Kidney (tissue), 14 donors: ENCODE data around the gene MAP7. TPM values are rescaled to one million over a fixed set of nuclear protein-coding genes. Genes with fewer than 3 reads are reported as not detected.

Source experiments
- DNase-seq, 5 donors: peaks; one replicate each; pipeline ENCODE4 v3.0.0-alpha.2; 2013 to 2020
- FAIRE-seq: peaks from 2 replicates; lab custom pipeline; 2012; peaks lifted over from hg19 to GRCh38; lab: Jason Lieb, UNC
- H3K27ac ChIP-seq, 2 donors: one replicate each; pipeline ENCODE4 v1.7.0; 2013; ENCODE audit warnings: low read depth in 2 of 2, low read length in 2 of 2, inconsistent platforms in 1 of 2
- H3K27me3 ChIP-seq: one replicate; pipeline ENCODE4 v1.7.1; 2013; ENCODE audit warnings: low read length, inconsistent platforms; ENCODE audit not compliant: control insufficient read depth, insufficient read depth
- H3K36me3 ChIP-seq, 3 donors: one replicate each; pipeline versions ENCODE4 v1.7.0 to v1.7.1; 2013; ENCODE audit warnings: low read length in 3 of 3, control low read depth in 1 of 3, inconsistent platforms in 1 of 3; ENCODE audit not compliant: insufficient read depth in 3 of 3, control insufficient read depth in 2 of 3
- H3K4me1 ChIP-seq, 3 donors: one replicate each; pipeline versions ENCODE4 v1.7.0 to v1.7.1; 2013; ENCODE audit warnings: low read length in 3 of 3, inconsistent platforms in 1 of 3, low read depth in 1 of 3; ENCODE audit not compliant: control insufficient read depth in 2 of 3, insufficient read depth in 2 of 3
- H3K4me3 ChIP-seq, 3 donors: one replicate each; pipeline versions ENCODE4 v1.7.0 to v1.8.1; 2013; ENCODE audit warnings: low read length in 3 of 3, control low read depth in 1 of 3, inconsistent platforms in 1 of 3
- H3K9ac ChIP-seq, 3 donors: one replicate each; pipeline versions ENCODE4 v1.7.0 to v1.7.1; 2013; ENCODE audit warnings: low read length in 3 of 3, control low read depth in 1 of 3, inconsistent platforms in 1 of 3
- H3K9me3 ChIP-seq, 3 donors: one replicate each; pipeline versions ENCODE4 v1.7.0 to v1.7.1; 2013; ENCODE audit warnings: low read length in 3 of 3, control low read depth in 1 of 3, inconsistent platforms in 1 of 3; ENCODE audit not compliant: control insufficient read depth in 2 of 3, insufficient read depth in 1 of 3
- intact Hi-C: fragments of 100-400 bp; cut with DNase I; formaldehyde crosslinking; loops from one replicate; pipeline ENCODE4 v1.11.1; 2022
- polyA plus RNA-seq: library from polyadenylated mRNA; stranded (reverse); fragments of 350-450 nt; fragmentation: Illumina TruSeq; extraction: RNeasy Lipid Tissue Mini Kit (QIAGEN cat#74804); gene quantifications from one replicate; pipeline ENCODE4 v1.2.3, GENCODE V29; 2014; ENCODE audit warnings: low read depth, low replicate concordance; ENCODE audit not compliant: insufficient read depth
- total RNA-seq: library from RNA; stranded (reverse); fragmentation: NEBNext Ultra II Directional; extraction: Animal tissue kit (Norgen Biotek cat#: 25700); gene quantifications from one replicate; pipeline ENCODE4 v1.2.1, GENCODE V29; 2021
- TF ChIP-seq, protein P1 (sequence below): IDR thresholded peaks from 3 replicates; pipeline ENCODE4 v1.5.1; 2012; ENCODE audit warnings: mild to moderate bottlenecking, moderate library complexity, borderline replicate concordance; ENCODE audit not compliant: insufficient read depth; ENCODE audit errors: extremely low read depth
- donor health status: control.
- donor health status: control.
- donor health status: control.
- donor health status: control.
- donor health status: control.
- donor health status: DM: yes; HTN: yes; CAD: no.
- donor health status: Normal renal cell carcinoma (clear cell type).

The MAP7 gene
- total and polyA plus RNA-seq, 2 donors from 2014 or later: 16.0 to 40.0 TPM

GRCh38 chr6:136494710-136495109, 55.5 kb downstream of the MAP7 start:
- FAIRE-seq: no peak
- intact Hi-C loops: no loop called here
- Histone ChIP-seq H3K4me3 (no peak overlapping the region), H3K36me3 (no peaks in the 10 kb centered on the region), H3K9ac (no peak overlapping the region), H3K27ac (no peak overlapping the region), H3K4me1 (no peaks in the 10 kb centered on the region), H3K9me3 (no peaks in the 10 kb centered on the region), H3K27me3 (no peaks in the 10 kb centered on the region)
- DNase-seq: no peak
- TF ChIP-seq, protein P1, sequence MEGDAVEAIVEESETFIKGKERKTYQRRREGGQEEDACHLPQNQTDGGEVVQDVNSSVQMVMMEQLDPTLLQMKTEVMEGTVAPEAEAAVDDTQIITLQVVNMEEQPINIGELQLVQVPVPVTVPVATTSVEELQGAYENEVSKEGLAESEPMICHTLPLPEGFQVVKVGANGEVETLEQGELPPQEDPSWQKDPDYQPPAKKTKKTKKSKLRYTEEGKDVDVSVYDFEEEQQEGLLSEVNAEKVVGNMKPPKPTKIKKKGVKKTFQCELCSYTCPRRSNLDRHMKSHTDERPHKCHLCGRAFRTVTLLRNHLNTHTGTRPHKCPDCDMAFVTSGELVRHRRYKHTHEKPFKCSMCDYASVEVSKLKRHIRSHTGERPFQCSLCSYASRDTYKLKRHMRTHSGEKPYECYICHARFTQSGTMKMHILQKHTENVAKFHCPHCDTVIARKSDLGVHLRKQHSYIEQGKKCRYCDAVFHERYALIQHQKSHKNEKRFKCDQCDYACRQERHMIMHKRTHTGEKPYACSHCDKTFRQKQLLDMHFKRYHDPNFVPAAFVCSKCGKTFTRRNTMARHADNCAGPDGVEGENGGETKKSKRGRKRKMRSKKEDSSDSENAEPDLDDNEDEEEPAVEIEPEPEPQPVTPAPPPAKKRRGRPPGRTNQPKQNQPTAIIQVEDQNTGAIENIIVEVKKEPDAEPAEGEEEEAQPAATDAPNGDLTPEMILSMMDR: no peak

DNA sequence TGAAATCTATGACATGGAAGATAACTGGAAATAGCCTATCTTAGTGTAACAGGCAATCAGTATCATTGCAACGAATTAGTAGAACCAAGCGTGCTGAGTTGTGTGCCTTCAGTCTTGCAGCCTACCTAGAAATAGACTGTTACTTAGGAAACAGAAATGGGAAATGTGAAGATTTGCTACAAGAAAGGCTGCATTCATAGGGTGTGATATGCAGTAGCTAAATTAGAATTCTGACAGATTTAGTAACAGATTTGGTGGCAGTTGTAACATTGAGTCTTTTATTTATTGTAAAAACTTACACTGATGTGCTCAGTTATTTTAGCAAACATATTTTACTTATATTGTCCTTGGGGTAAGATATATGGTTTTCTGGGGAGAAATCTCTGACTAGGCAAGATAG, 56.2 kb downstream of the MAP7 start:
- Histone ChIP-seq H3K27me3 (no peaks in the 10 kb centered on the region), H3K4me3 (no peak overlapping the region), H3K27ac (no peak overlapping the region), H3K4me1 (no peaks in the 10 kb centered on the region), H3K9ac (no peak overlapping the region), H3K9me3 (no peaks in the 10 kb centered on the region), H3K36me3 (no peaks in the 10 kb centered on the region)
- FAIRE-seq (no peak), DNase-seq (no peak)
- intact Hi-C loops: no loop called here
- TF ChIP-seq, protein P1: no peak

- H3K4me3 ChIP-seq: no peak overlapping the region
- no peaks in the 10 kb centered on the region for H3K9me3 ChIP-seq
- TF ChIP-seq, protein P1: no peak
- H3K4me1 ChIP-seq: no peaks in the 10 kb centered on the region
- H3K27ac ChIP-seq: no peak overlapping the region
- no peak overlapping the region for H3K9ac ChIP-seq
- no peaks in the 10 kb centered on the region for H3K36me3 ChIP-seq
- no peak for DNase-seq
- no peak for FAIRE-seq
- intact Hi-C loops: no loop called here
- H3K27me3 ChIP-seq: no peaks in the 10 kb centered on the region
Measured at GRCh38 chr6:136492409-136492808, 57.8 kb downstream of the MAP7 start.

DNA sequence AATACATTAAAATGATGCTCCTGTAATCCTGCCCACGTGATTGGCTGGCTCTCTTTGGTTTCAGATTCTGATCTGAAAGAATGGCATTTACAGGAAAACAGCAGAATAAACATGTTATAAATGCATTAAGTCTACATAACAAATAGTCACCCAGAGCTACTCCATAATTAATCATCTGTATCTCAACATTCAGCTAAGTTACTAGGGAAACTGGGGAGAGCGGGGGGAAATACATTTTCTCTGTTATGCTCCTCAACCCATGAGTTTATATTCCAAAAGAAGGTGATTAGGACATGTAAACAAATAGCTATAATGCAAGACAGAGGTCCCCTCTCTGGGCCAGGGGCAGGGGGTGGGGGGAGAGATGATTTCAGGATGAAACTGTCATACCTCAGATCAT, 58.5 kb downstream of the MAP7 start:
- no peaks in the 10 kb centered on the region for H3K27me3 ChIP-seq
- H3K9me3 ChIP-seq: no peaks in the 10 kb centered on the region
- no peak for DNase-seq
- no peak overlapping the region for H3K9ac ChIP-seq
- no peaks in the 10 kb centered on the region for H3K4me1 ChIP-seq
- H3K27ac ChIP-seq: no peak overlapping the region
- FAIRE-seq: no peak
- intact Hi-C loops: no loop called here
- H3K4me3 ChIP-seq: no peak overlapping the region
- TF ChIP-seq, protein P1: no peak
- no peaks in the 10 kb centered on the region for H3K36me3 ChIP-seq
